Measurements from ENCODE around the gene MOK.

MOK gene

GRCh38 chr14:102285106-102285505 is 19.9 kb downstream of the MOK start:
- Histone ChIP-seq H3K9me3 (ENCODE audit: control insufficient read depth, low read length) (no peaks in the 10 kb centered on the region), H3K9ac (no peak overlapping the region), H3K4me1 (no peaks in the 10 kb centered on the region), H3K36me3 (ENCODE audit: control insufficient read depth, insufficient read depth, low read length) (no peaks in the 10 kb centered on the region), H3K4me3 (ENCODE audit: low read depth, low read length) (no peak overlapping the region), H3K27me3 (ENCODE audit: control insufficient read depth, insufficient read depth, low read length) (no peaks in the 10 kb centered on the region), H3K27ac (no peak overlapping the region), H2AFZ (no peak overlapping the region), H3K4me2 (ENCODE audit: low read length) (no peak overlapping the region), H3K79me2 (peaks cover 13% of the 10 kb centered on the region)
- TF ChIP-seq, protein P1, sequence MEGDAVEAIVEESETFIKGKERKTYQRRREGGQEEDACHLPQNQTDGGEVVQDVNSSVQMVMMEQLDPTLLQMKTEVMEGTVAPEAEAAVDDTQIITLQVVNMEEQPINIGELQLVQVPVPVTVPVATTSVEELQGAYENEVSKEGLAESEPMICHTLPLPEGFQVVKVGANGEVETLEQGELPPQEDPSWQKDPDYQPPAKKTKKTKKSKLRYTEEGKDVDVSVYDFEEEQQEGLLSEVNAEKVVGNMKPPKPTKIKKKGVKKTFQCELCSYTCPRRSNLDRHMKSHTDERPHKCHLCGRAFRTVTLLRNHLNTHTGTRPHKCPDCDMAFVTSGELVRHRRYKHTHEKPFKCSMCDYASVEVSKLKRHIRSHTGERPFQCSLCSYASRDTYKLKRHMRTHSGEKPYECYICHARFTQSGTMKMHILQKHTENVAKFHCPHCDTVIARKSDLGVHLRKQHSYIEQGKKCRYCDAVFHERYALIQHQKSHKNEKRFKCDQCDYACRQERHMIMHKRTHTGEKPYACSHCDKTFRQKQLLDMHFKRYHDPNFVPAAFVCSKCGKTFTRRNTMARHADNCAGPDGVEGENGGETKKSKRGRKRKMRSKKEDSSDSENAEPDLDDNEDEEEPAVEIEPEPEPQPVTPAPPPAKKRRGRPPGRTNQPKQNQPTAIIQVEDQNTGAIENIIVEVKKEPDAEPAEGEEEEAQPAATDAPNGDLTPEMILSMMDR (IDR thresholded peaks at IDR 0.05): no peak

GRCh38 chr14:102283631-102284129 is 21.3 kb downstream of the MOK start:
- Histone ChIP-seq H3K9me3 (ENCODE audit: control insufficient read depth, low read length) (no peaks in the 10 kb centered on the region), H3K27me3 (ENCODE audit: control insufficient read depth, insufficient read depth, low read length) (no peaks in the 10 kb centered on the region), H3K9ac (no peak overlapping the region), H2AFZ (no peak overlapping the region), H3K79me2 (peaks cover 5% of the 10 kb centered on the region), H3K4me1 (no peaks in the 10 kb centered on the region), H3K4me2 (ENCODE audit: low read length) (no peak overlapping the region), H3K27ac (no peak overlapping the region), H3K36me3 (ENCODE audit: control insufficient read depth, insufficient read depth, low read length) (no peaks in the 10 kb centered on the region), H3K4me3 (ENCODE audit: low read depth, low read length) (no peak overlapping the region)
- TF ChIP-seq, protein P1 (IDR thresholded peaks at IDR 0.05): no peak

DNA sequence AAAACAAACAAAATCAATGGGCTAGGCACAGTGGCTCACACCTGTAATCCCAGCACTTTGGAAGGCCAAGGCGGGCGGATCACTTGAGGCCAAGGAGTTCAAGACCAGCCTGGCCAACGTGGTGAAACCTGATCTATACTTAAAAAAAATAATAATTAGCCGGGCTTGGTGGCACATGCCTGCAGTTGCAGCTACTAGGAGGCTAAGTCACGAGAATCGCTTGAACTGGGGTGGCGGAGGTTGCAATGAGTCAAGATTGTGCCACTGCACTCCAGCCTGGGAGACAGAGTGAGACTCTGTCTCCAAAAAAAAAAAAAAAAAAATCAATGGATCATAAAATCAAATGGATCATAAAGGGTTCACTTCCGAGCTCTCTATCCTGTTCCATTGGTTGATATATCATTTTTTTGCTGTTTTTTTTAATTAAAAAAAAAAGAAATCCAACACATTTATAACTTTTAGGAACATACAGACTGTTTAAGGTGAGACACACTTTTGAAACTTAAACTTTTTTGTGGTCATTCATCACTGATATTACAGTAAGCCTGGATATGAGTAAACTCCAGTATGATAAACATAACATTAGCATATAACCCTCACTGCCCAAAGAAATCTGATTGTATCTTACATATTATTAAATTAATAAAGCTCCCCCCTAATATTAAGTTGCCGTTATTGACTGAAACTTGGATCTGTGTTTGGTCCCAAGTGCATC is 22.1 kb downstream of the MOK start:
- Histone ChIP-seq H3K27me3 (ENCODE audit: control insufficient read depth, insufficient read depth, low read length) (no peaks in the 10 kb centered on the region), H3K36me3 (ENCODE audit: control insufficient read depth, insufficient read depth, low read length) (no peaks in the 10 kb centered on the region), H3K79me2 (peaks cover under 1% of the 10 kb centered on the region), H3K27ac (no peak overlapping the region), H3K9me3 (ENCODE audit: control insufficient read depth, low read length) (no peaks in the 10 kb centered on the region), H3K4me3 (ENCODE audit: low read depth, low read length) (no peak overlapping the region), H3K4me1 (no peaks in the 10 kb centered on the region), H3K4me2 (ENCODE audit: low read length) (no peak overlapping the region), H3K9ac (no peak overlapping the region), H2AFZ (no peak overlapping the region)
- TF ChIP-seq, protein P1 (IDR thresholded peaks at IDR 0.05): no peak

- Histone ChIP-seq H3K36me3 (ENCODE audit: control insufficient read depth, insufficient read depth, low read length) (no peaks in the 10 kb centered on the region), H3K9ac (no peak overlapping the region), H3K4me1 (no peaks in the 10 kb centered on the region), H3K4me3 (ENCODE audit: low read depth, low read length) (no peak overlapping the region), H2AFZ (no peak overlapping the region), H3K9me3 (ENCODE audit: control insufficient read depth, low read length) (no peaks in the 10 kb centered on the region), H3K27ac (no peak overlapping the region), H3K27me3 (ENCODE audit: control insufficient read depth, insufficient read depth, low read length) (no peaks in the 10 kb centered on the region), H3K4me2 (ENCODE audit: low read length) (no peak overlapping the region), H3K79me2 (no peaks in the 10 kb centered on the region)
- TF ChIP-seq, protein P1 (IDR thresholded peaks at IDR 0.05): no peak
Observed at GRCh38 chr14:102280376-102280962, 24.5 kb downstream of the MOK start.
